ENCODE measurements around the gene SLC40A1. TPM values are rescaled to one million over a fixed set of nuclear protein-coding genes. Genes with fewer than 3 reads are reported as not detected.

SLC40A1 gene
- total RNA-seq, 1 donor from 2014 or later, result 40.8 TPM

- H3K9me3 ChIP-seq, result no peaks in the 10 kb centered on the region
- DNase-seq (ENCODE audit: low spot score in 2 of 2), result no peak
- no peaks in the 10 kb centered on the region for H3K27me3 ChIP-seq
- peaks cover 3 to 39% of the 10 kb centered on the region in 2 donors for H3K4me1 ChIP-seq
- no peaks in the 10 kb centered on the region for H3K36me3 ChIP-seq
- H3K4me3 ChIP-seq, result no peak overlapping the region
- H3K27ac ChIP-seq, result peak overlapping the region; percentile 80 to 89
- intact Hi-C loops (cut with DNase I), result no loop called here
- TF ChIP-seq, protein P1, sequence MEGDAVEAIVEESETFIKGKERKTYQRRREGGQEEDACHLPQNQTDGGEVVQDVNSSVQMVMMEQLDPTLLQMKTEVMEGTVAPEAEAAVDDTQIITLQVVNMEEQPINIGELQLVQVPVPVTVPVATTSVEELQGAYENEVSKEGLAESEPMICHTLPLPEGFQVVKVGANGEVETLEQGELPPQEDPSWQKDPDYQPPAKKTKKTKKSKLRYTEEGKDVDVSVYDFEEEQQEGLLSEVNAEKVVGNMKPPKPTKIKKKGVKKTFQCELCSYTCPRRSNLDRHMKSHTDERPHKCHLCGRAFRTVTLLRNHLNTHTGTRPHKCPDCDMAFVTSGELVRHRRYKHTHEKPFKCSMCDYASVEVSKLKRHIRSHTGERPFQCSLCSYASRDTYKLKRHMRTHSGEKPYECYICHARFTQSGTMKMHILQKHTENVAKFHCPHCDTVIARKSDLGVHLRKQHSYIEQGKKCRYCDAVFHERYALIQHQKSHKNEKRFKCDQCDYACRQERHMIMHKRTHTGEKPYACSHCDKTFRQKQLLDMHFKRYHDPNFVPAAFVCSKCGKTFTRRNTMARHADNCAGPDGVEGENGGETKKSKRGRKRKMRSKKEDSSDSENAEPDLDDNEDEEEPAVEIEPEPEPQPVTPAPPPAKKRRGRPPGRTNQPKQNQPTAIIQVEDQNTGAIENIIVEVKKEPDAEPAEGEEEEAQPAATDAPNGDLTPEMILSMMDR (IDR thresholded peaks at IDR 0.05), result no peak
These were observed 37.2 kb downstream of the SLC40A1 start for GRCh38 chr2:189543367-189543766.

DNA sequence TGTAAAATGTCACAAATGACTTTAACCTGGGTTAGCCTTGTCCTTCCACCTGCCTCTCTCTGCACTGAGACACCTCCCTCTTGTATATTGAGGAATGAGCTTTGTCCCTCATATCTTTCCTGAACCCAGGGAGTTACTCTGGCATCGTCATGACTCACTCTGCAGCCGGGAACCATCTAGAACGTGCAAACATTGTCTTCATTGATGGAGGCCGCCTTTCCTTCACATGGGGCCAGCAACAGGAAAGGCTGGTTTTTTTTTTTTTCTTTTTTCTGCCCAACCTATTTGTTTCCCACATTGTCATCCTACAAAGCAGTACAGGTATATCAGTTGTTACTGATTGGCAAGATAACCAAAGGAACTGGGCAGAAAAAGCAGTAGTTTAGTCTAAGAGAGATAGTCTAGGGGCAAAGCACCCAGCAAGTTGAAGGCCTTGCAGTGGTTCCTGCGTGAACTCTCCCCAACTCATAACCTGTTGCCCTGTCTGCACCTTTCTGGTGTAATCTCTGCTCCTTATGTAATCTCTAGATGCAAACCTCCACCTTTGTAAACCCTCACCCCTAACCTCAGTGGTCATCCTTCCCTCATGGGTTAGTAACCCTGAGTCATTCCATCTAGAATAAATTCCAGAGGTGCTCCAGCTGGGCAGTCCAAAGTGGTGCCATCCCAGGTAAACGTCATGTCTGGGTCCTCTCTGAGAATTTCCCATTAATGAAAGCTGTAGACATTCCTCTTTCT is 38.3 kb downstream of the SLC40A1 start:
- intact Hi-C loops (cut with DNase I), result no loop called here
- no peaks in the 10 kb centered on the region for H3K9me3 ChIP-seq
- DNase-seq (ENCODE audit: low spot score in 2 of 2), result no peak
- H3K4me3 ChIP-seq, result no peak overlapping the region
- H3K4me1 ChIP-seq, result peaks cover 3 to 32% of the 10 kb centered on the region in 2 donors
- TF ChIP-seq, protein P1 (IDR thresholded peaks at IDR 0.05), result no peak
- peak overlapping the region; percentile 80 to 89 for H3K27ac ChIP-seq
- H3K27me3 ChIP-seq, result no peaks in the 10 kb centered on the region
- no peaks in the 10 kb centered on the region for H3K36me3 ChIP-seq

DNA sequence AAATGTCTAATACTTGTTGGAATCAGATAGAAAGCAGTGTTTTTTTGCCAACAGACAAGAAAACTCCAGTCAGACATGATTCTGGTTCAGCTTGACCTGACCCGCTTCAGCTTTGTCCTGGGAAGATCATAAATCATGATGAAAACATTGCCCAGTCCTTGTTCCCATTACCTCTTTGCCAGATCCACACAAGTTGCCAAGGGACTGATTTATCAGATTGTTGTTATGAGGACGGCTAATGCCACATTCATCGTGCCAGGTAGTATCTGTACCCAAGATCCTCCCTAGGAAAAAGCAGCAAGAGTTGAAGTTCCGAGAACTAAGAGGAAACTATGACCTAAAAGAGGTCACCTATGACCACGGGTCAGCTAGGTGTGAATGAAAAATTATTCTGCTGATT is 39.0 kb downstream of the SLC40A1 start:
- no peaks in the 10 kb centered on the region for H3K27me3 ChIP-seq
- H3K9me3 ChIP-seq, result no peaks in the 10 kb centered on the region
- TF ChIP-seq, protein P1 (IDR thresholded peaks at IDR 0.05), result no peak
- DNase-seq (ENCODE audit: low spot score in 2 of 2), result no peak
- no peak overlapping the region for H3K4me3 ChIP-seq
- H3K36me3 ChIP-seq, result no peaks in the 10 kb centered on the region
- peak overlapping the region; percentile 80 to 89 for H3K27ac ChIP-seq
- intact Hi-C loops (cut with DNase I), result no loop called here
- H3K4me1 ChIP-seq, result peaks cover 3 to 32% of the 10 kb centered on the region in 2 donors

DNA sequence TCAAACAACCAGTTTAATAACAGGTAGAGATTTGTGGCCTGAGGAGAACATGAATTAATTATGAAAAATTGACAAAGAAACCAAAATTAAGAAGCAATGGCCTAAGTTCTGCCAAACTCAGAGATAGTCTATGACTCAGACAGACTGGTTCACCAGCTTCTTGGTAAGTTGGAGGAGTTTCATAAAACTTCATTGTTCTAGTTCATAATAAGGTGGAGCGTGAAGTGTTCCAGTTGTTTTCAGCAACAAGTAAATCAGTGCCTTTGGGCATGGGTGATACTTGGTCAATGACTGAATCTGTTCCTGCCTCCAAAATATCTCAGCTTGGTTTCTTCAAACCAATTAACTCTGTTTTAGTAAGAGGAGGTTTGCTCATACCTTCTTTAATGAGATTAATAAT is 40.0 kb downstream of the SLC40A1 start:
- Histone ChIP-seq H3K27ac (peak overlapping the region; percentile 80 to 89), H3K36me3 (no peaks in the 10 kb centered on the region), H3K9me3 (no peaks in the 10 kb centered on the region), H3K4me1 (peaks cover 3 to 29% of the 10 kb centered on the region in 2 donors), H3K27me3 (no peaks in the 10 kb centered on the region), H3K4me3 (no peak overlapping the region)
- TF ChIP-seq, protein P1 (IDR thresholded peaks at IDR 0.05), result no peak
- DNase-seq (ENCODE audit: low spot score in 2 of 2), result no peak
- intact Hi-C loops (cut with DNase I), result no loop called here

DNA sequence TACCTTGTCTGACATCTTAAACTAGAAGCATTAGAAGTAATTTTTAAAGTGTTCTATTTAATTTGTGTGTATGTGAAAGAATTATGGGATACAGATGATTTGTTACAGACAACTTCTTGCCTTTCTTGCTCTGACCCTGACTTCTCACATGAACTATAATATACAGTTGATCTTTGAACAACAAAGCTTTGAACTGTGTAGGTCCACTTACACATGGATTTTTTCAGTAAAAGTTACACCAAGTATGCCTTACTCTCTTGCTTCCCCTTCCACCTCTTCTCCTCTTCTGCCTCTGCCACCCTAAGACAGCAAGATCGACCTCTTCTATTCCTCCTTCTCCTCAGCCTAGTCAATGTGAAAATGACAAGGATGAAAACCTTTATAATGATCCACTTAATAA is 42.2 kb downstream of the SLC40A1 start:
- no peak overlapping the region for H3K27ac ChIP-seq
- H3K4me3 ChIP-seq, result no peak overlapping the region
- TF ChIP-seq, protein P1 (IDR thresholded peaks at IDR 0.05), result no peak
- H3K36me3 ChIP-seq, result no peaks in the 10 kb centered on the region
- H3K9me3 ChIP-seq, result no peaks in the 10 kb centered on the region
- no peaks in the 10 kb centered on the region for H3K27me3 ChIP-seq
- no peak for DNase-seq (ENCODE audit: low spot score in 2 of 2)
- peaks cover 8 to 21% of the 10 kb centered on the region in 2 donors for H3K4me1 ChIP-seq
- intact Hi-C loops (cut with DNase I), result no loop called here
